Activated T-cell treated with anti-CD3 and anti-CD28 coated beads, Interleukin-2, amount 50 U/mL, for 24 hours (primary cell): ENCODE measurements around the gene ACADM.
"Not testable (repeated sequence)": the region's sequence is repeated elsewhere in the genome, so short reads cannot be mapped to it uniquely, and the experiment has no call there.

Source experiments
- DNase-seq: peaks from one replicate; pipeline ENCODE4 v3.0.0-alpha.2; 2020
- H3K27ac Mint-ChIP-seq: 2 replicates; pipeline ENCODE4 v1.8.0; 2020; ENCODE audit warnings: mild to moderate bottlenecking, mixed read lengths
- H3K27me3 Mint-ChIP-seq: 2 replicates; pipeline ENCODE4 v1.8.0; 2020; ENCODE audit warnings: mixed read lengths
- H3K36me3 Mint-ChIP-seq: 2 replicates; pipeline ENCODE4 v1.8.0; 2020; ENCODE audit warnings: low read depth, mixed read lengths
- H3K4me1 Mint-ChIP-seq: 2 replicates; pipeline ENCODE4 v1.8.0; 2020; ENCODE audit warnings: low read depth, mixed read lengths
- H3K4me3 Mint-ChIP-seq: 2 replicates; pipeline ENCODE4 v1.8.0; 2020; ENCODE audit warnings: mild to moderate bottlenecking, moderate library complexity, mixed read lengths
- H3K9me3 Mint-ChIP-seq: 2 replicates; pipeline ENCODE4 v1.8.0; 2020; ENCODE audit warnings: mixed read lengths

Gene ACADM

GRCh38 chr1:75724472-75725022 is at the start of gene ACADM:
TSS of gene ACADM (plus strand) at chr1:75724709. CDS start at chr1:75724788, 79 bp downstream.
- Mint-ChIP-seq H3K4me3 (peak within 1 kb of the TSS; percentile 99), H3K9me3 (no peaks in the 10 kb centered on the region), H3K4me1 (peaks cover 55% of the 10 kb centered on the region), H3K27ac (peak within 1 kb of the TSS; percentile 98), H3K36me3 (peaks cover 19% of the 10 kb centered on the region), H3K27me3 (no peaks in the 10 kb centered on the region)
- DNase-seq = peak; percentile 94

GRCh38 chr1:75677443-75677842 is 47.1 kb upstream of the ACADM start:
- Mint-ChIP-seq H3K4me3 (no peak overlapping the region), H3K4me1 (no peaks in the 10 kb centered on the region), H3K9me3 (no peaks in the 10 kb centered on the region), H3K36me3 (no peaks in the 10 kb centered on the region), H3K27ac (no peak overlapping the region), H3K27me3 (peaks cover 4% of the 10 kb centered on the region)
- no peak for DNase-seq

- not testable (repeated sequence) for DNase-seq, H3K27me3 Mint-ChIP-seq, H3K36me3 Mint-ChIP-seq, H3K4me1 Mint-ChIP-seq, H3K9me3 Mint-ChIP-seq, H3K4me3 Mint-ChIP-seq, H3K27ac Mint-ChIP-seq
These were observed 46.5 kb upstream of the ACADM start for GRCh38 chr1:75677964-75678363.

- no peak overlapping the region for H3K27ac Mint-ChIP-seq
These were observed 34.0 kb upstream of the ACADM start for GRCh38 chr1:75690547-75690946.

GRCh38 chr1:75693551-75693950 is 31.0 kb upstream of the ACADM start:
- H3K27me3 Mint-ChIP-seq = peaks cover 10% of the 10 kb centered on the region
- no peak for DNase-seq
- H3K27ac Mint-ChIP-seq = no peak overlapping the region
- H3K4me1 Mint-ChIP-seq = no peaks in the 10 kb centered on the region
- H3K36me3 Mint-ChIP-seq = no peaks in the 10 kb centered on the region
- no peak overlapping the region for H3K4me3 Mint-ChIP-seq
- H3K9me3 Mint-ChIP-seq = no peaks in the 10 kb centered on the region

More at GRCh38 chr1:75690547-75690946, 34.0 kb upstream of the ACADM start:
- DNase-seq = no peak
- H3K4me1 Mint-ChIP-seq = no peaks in the 10 kb centered on the region
- H3K4me3 Mint-ChIP-seq = no peak overlapping the region
- H3K36me3 Mint-ChIP-seq = no peaks in the 10 kb centered on the region
- H3K9me3 Mint-ChIP-seq = no peaks in the 10 kb centered on the region
- H3K27me3 Mint-ChIP-seq = peaks cover 7% of the 10 kb centered on the region

GRCh38 chr1:75696000-75696399 is 28.5 kb upstream of the ACADM start:
- Mint-ChIP-seq H3K9me3 (no peaks in the 10 kb centered on the region), H3K4me3 (no peak overlapping the region), H3K4me1 (no peaks in the 10 kb centered on the region), H3K27me3 (peaks cover 10% of the 10 kb centered on the region), H3K27ac (no peak overlapping the region), H3K36me3 (no peaks in the 10 kb centered on the region)
- DNase-seq = no peak

GRCh38 chr1:75707191-75707590 is 17.3 kb upstream of the ACADM start:
- Mint-ChIP-seq H3K4me3 (no peak overlapping the region), H3K27me3 (peaks cover 26% of the 10 kb centered on the region), H3K27ac (no peak overlapping the region), H3K9me3 (no peaks in the 10 kb centered on the region), H3K36me3 (no peaks in the 10 kb centered on the region), H3K4me1 (no peaks in the 10 kb centered on the region)
- no peak for DNase-seq

GRCh38 chr1:75708910-75709309 is 15.6 kb upstream of the ACADM start:
- Mint-ChIP-seq H3K4me1 (no peaks in the 10 kb centered on the region), H3K9me3 (no peaks in the 10 kb centered on the region), H3K27ac (no peak overlapping the region), H3K4me3 (no peak overlapping the region), H3K27me3 (peaks cover 29% of the 10 kb centered on the region), H3K36me3 (no peaks in the 10 kb centered on the region)
- DNase-seq = no peak

GRCh38 chr1:75710832-75711231 is 13.7 kb upstream of the ACADM start:
- Mint-ChIP-seq H3K4me3 (no peak overlapping the region), H3K36me3 (no peaks in the 10 kb centered on the region), H3K27ac (no peak overlapping the region), H3K27me3 (peaks cover 33% of the 10 kb centered on the region), H3K9me3 (no peaks in the 10 kb centered on the region), H3K4me1 (no peaks in the 10 kb centered on the region)
- no peak for DNase-seq

- no peaks in the 10 kb centered on the region for H3K9me3 Mint-ChIP-seq
- H3K27me3 Mint-ChIP-seq = peaks cover 30% of the 10 kb centered on the region
- no peaks in the 10 kb centered on the region for H3K36me3 Mint-ChIP-seq
- H3K4me1 Mint-ChIP-seq = no peaks in the 10 kb centered on the region
- H3K27ac Mint-ChIP-seq = no peak overlapping the region
- no peak for DNase-seq
- no peak overlapping the region for H3K4me3 Mint-ChIP-seq
These were observed 12.7 kb upstream of the ACADM start for GRCh38 chr1:75711846-75712245.

GRCh38 chr1:75712306-75712705 is 12.2 kb upstream of the ACADM start:
- H3K27ac Mint-ChIP-seq = no peak overlapping the region
- H3K4me3 Mint-ChIP-seq = no peak overlapping the region
- no peaks in the 10 kb centered on the region for H3K9me3 Mint-ChIP-seq
- peaks cover 27% of the 10 kb centered on the region for H3K27me3 Mint-ChIP-seq
- no peak for DNase-seq
- H3K4me1 Mint-ChIP-seq = no peaks in the 10 kb centered on the region
- H3K36me3 Mint-ChIP-seq = no peaks in the 10 kb centered on the region

GRCh38 chr1:75719810-75720209 is 4.7 kb upstream of the ACADM start:
- H3K27me3 Mint-ChIP-seq = no peaks in the 10 kb centered on the region
- no peak for DNase-seq
- H3K36me3 Mint-ChIP-seq = peaks cover 5% of the 10 kb centered on the region
- no peak overlapping the region for H3K27ac Mint-ChIP-seq
- peaks cover 27% of the 10 kb centered on the region for H3K4me1 Mint-ChIP-seq
- no peaks in the 10 kb centered on the region for H3K9me3 Mint-ChIP-seq
- no peak overlapping the region for H3K4me3 Mint-ChIP-seq

- H3K4me1 Mint-ChIP-seq = peaks cover 28% of the 10 kb centered on the region
- peak overlapping the region; percentile 37 for H3K27ac Mint-ChIP-seq
- H3K4me3 Mint-ChIP-seq = no peak overlapping the region
- H3K9me3 Mint-ChIP-seq = no peaks in the 10 kb centered on the region
- H3K36me3 Mint-ChIP-seq = peaks cover 10% of the 10 kb centered on the region
- no peak for DNase-seq
- H3K27me3 Mint-ChIP-seq = no peaks in the 10 kb centered on the region
These were observed 4.2 kb upstream of the ACADM start for GRCh38 chr1:75720325-75720724.

- Mint-ChIP-seq H3K27me3 (no peaks in the 10 kb centered on the region), H3K9me3 (no peaks in the 10 kb centered on the region), H3K4me1 (peaks cover 33% of the 10 kb centered on the region), H3K27ac (peak overlapping the region; percentile 37), H3K4me3 (no peak overlapping the region), H3K36me3 (peaks cover 10% of the 10 kb centered on the region)
- no peak for DNase-seq
These were observed 3.7 kb upstream of the ACADM start for GRCh38 chr1:75720820-75721219.

GRCh38 chr1:75722246-75722645 is 2.3 kb upstream of the ACADM start:
- not testable (repeated sequence) for H3K4me3 Mint-ChIP-seq, H3K9me3 Mint-ChIP-seq, H3K27ac Mint-ChIP-seq, H3K27me3 Mint-ChIP-seq, DNase-seq
- H3K36me3 Mint-ChIP-seq = peaks cover 12% of the 10 kb centered on the region
- peaks cover 46% of the 10 kb centered on the region for H3K4me1 Mint-ChIP-seq

GRCh38 chr1:75722966-75723365 is 1.5 kb upstream of the ACADM start:
- H3K27ac Mint-ChIP-seq = peak overlapping the region; percentile 98
- peaks cover 53% of the 10 kb centered on the region for H3K4me1 Mint-ChIP-seq
- H3K36me3 Mint-ChIP-seq = peaks cover 14% of the 10 kb centered on the region
- no peaks in the 10 kb centered on the region for H3K27me3 Mint-ChIP-seq
- no peak for DNase-seq
- no peaks in the 10 kb centered on the region for H3K9me3 Mint-ChIP-seq
- H3K4me3 Mint-ChIP-seq = peak overlapping the region; percentile 99
